NCI-H526 treated with DMSO at 0.1 percent for 48 hours (cell line): ENCODE data around the gene NOVA2.
A peak's percentile ranks its signal among the peaks of the same experiment; 100 is the strongest.

Experiments
- DNase-seq: peaks from one replicate; lab custom pipeline; 2025; lab: John Stamatoyannopoulos, UW

NOVA2 gene

GRCh38 chr19:45973553-45974338, at the start of gene NOVA2:
NOVA2 (minus strand) TSS chr19:45973865; CDS start chr19:45973351, 514 bp downstream.
- DNase-seq: peak; percentile 44

GRCh38 chr19:46023311-46023779, 49.7 kb upstream of the NOVA2 start:
- DNase-seq: no peak

- no peak for DNase-seq
Measured at GRCh38 chr19:46022431-46023310, 49.0 kb upstream of the NOVA2 start, which contains the start of gene PGLYRP1. PGLYRP1 (minus strand) TSS chr19:46023053; CDS start chr19:46023021, 32 bp downstream.

GRCh38 chr19:46022061-46022430, 48.4 kb upstream of the NOVA2 start:
- DNase-seq: no peak

GRCh38 chr19:46021531-46022041, 47.9 kb upstream of the NOVA2 start:
- no peak for DNase-seq

GRCh38 chr19:46020819-46021125, 47.1 kb upstream of the NOVA2 start:
- DNase-seq: no peak

GRCh38 chr19:46019270-46019669, 45.6 kb upstream of the NOVA2 start:
- DNase-seq: no peak

GRCh38 chr19:46018729-46019251, 45.1 kb upstream of the NOVA2 start:
- no peak for DNase-seq

GRCh38 chr19:46017874-46018675, 44.4 kb upstream of the NOVA2 start:
- no peak for DNase-seq

GRCh38 chr19:46017095-46017429, 43.4 kb upstream of the NOVA2 start:
- DNase-seq: no peak

GRCh38 chr19:46016426-46017094, 42.9 kb upstream of the NOVA2 start:
- DNase-seq: peak; percentile 64

GRCh38 chr19:46015687-46016425, 42.2 kb upstream of the NOVA2 start:
- no peak for DNase-seq

- DNase-seq: peak; percentile 49
Measured at GRCh38 chr19:46014941-46015686, 41.4 kb upstream of the NOVA2 start.

GRCh38 chr19:46014534-46014933, 40.9 kb upstream of the NOVA2 start:
- DNase-seq: no peak

- peak; percentile 44 for DNase-seq
Measured at GRCh38 chr19:46009530-46010510, 36.2 kb upstream of the NOVA2 start.

GRCh38 chr19:46006411-46006810, 32.7 kb upstream of the NOVA2 start:
- DNase-seq: no peak

GRCh38 chr19:46002678-46003275, 29.1 kb upstream of the NOVA2 start:
- no peak for DNase-seq
